Smooth muscle cell (in vitro differentiated cells): ENCODE measurements around the gene CCDC183. TPM values are rescaled to one million over a fixed set of nuclear protein-coding genes. Genes with fewer than 3 reads are reported as not detected.
"Not testable (repeated sequence)": the region's sequence is repeated elsewhere in the genome, so short reads cannot be mapped to it uniquely, and the experiment has no call there.

Experiments
- DNase-seq: peaks from one replicate; lab custom pipeline; 2025; ENCODE audit not compliant: unreplicated experiment; lab: John Stamatoyannopoulos, UW
- H2AFZ ChIP-seq: fragments of 200-600 bp; sonication (generic); 2 replicates; pipeline ENCODE4 v1.6.0; 2016; ENCODE audit warnings: antibody characterized with exemption, low read depth, mild to moderate bottlenecking
- H3F3A ChIP-seq: fragments of 200-600 bp; sonication (generic); 2 replicates; pipeline ENCODE4 v1.6.0; 2017; ENCODE audit warnings: antibody characterized with exemption, low read depth
- H3K27ac ChIP-seq: fragments of 200-600 bp; sonication (generic); 2 replicates; pipeline ENCODE4 v1.5.1; 2016; ENCODE audit warnings: low read depth, mild to moderate bottlenecking
- H3K27me3 ChIP-seq: fragments of 200-600 bp; sonication (generic); 2 replicates; pipeline ENCODE4 v1.6.1; 2016; ENCODE audit warnings: low read depth, mild to moderate bottlenecking
- H3K36me3 ChIP-seq: fragments of 200-600 bp; sonication (generic); 2 replicates; pipeline ENCODE4 v1.5.1; 2016; ENCODE audit warnings: low read depth
- H3K4me1 ChIP-seq: fragments of 200-600 bp; sonication (generic); 2 replicates; pipeline ENCODE4 v1.5.1; 2016; ENCODE audit warnings: low read depth
- H3K4me2 ChIP-seq: fragments of 200-600 bp; sonication (generic); 2 replicates; pipeline ENCODE4 v1.6.0; 2016; ENCODE audit warnings: mild to moderate bottlenecking
- H3K4me3 ChIP-seq: fragments of 200-600 bp; sonication (generic); 2 replicates; pipeline ENCODE4 v1.5.1; 2016; ENCODE audit warnings: mild to moderate bottlenecking
- H3K79me2 ChIP-seq: fragments of 200-600 bp; sonication (generic); 2 replicates; pipeline ENCODE4 v1.6.0; 2016; ENCODE audit warnings: low read depth, mild to moderate bottlenecking
- H3K9ac ChIP-seq: fragments of 200-600 bp; sonication (generic); 2 replicates; pipeline ENCODE4 v1.6.0; 2016; ENCODE audit warnings: low read depth
- H3K9me3 ChIP-seq: fragments of 200-600 bp; sonication (generic); replicated peaks from 2 replicates; pipeline ENCODE4 v1.5.1; 2016; ENCODE audit warnings: low read depth
- H4K20me1 ChIP-seq: fragments of 200-600 bp; sonication (generic); 2 replicates; pipeline ENCODE4 v1.6.0; 2016; ENCODE audit warnings: low read depth
- WGBS: methylation state at CpG from one replicate; pipeline ENCODE4 v1.1.7; 2016; ENCODE audit warnings: low lambda C conversion rate; 5-methylcytosine and 5-hydroxymethylcytosine counted together
- polyA plus RNA-seq: library from polyadenylated mRNA; unstranded; fragments of >200 nt; fragmentation: Nextera tagmentation; extraction: Ambion mirVana; gene quantifications from 2 replicates; pipeline ENCODE4 v1.2.1, GENCODE V29; 2016
- total RNA-seq: library from RNA; depleted of rRNA; stranded (reverse); fragments of >200 nt; gene quantifications from 2 replicates; pipeline ENCODE4 v1.2.3, GENCODE V29; 2014
- TF ChIP-seq, protein P1 (sequence below): fragments of 200-600 bp; sonication (generic); IDR thresholded peaks from 2 replicates; pipeline ENCODE4 v1.5.1; 2017; ENCODE audit warnings: borderline replicate concordance, mild to moderate bottlenecking, antibody characterized with exemption; ENCODE audit not compliant: insufficient read depth, poor library complexity, severe bottlenecking

Gene CCDC183
- total and polyA plus RNA-seq, 2 experiments from 2014 or later, result 2.0 to 3.7 TPM

DNA sequence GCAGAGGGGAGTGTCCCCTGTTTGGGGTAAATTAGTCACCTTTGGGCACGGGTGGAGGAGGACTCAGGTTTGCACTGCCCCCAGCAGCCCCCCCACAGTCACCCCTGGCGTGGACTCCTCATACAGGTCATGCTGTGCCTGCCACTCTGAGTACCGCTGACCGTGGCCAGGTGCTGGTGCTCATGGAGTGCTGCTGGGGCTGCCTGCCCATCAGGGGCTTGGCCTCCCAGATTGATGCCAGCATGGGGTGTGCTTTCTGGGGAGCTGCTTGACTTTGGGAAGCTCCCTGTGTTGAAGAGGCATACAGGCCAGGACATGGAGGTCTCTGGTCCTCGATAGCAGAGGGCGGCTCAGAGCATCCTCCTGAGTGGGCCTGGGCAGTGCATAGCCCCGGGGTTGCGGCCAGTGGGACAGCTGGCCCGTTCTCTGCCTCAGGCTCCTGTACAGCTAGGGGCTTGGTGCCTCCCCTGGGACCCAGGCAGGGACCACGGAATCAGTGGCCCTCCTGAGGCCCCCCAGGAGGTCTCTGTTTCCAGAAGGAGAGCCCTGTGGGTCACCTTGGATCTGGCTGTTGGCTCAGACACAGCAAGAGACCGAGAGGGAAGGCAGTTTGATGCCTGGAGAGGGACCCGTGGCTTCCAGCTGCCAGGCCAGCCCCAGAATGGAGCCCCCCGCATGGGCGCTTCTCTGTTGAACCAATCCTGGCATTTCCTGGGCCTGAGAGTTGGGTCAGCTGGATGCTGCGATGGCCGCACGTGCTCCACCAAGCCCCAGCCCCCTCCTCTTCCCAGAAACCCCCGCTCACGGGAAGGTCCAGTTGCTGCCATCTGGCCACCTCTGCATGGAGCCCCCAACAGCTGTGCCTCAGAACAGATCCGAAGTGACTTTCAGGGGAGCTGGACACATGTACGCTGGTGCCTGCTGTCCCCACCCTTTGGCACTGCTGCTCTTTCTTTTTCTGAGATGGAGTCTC lies 40.1 kb downstream of the CCDC183 start:
- no peaks in the 10 kb centered on the region for H3K79me2 ChIP-seq
- H3F3A ChIP-seq, result peaks cover 12% of the 10 kb centered on the region
- no peak overlapping the region for H3K9ac ChIP-seq
- H2AFZ ChIP-seq, result no peak overlapping the region
- no peaks in the 10 kb centered on the region for H3K27me3 ChIP-seq
- H3K36me3 ChIP-seq, result no peaks in the 10 kb centered on the region
- no peak for DNase-seq
- H3K4me1 ChIP-seq, result peaks cover 12% of the 10 kb centered on the region
- no peak overlapping the region for H3K27ac ChIP-seq
- H4K20me1 ChIP-seq, result peaks cover 18% of the 10 kb centered on the region
- no peak overlapping the region for H3K4me2 ChIP-seq
- WGBS, result 98% methylated on average over 19 of the region's 21 CpGs
- H3K4me3 ChIP-seq, result no peak overlapping the region
- H3K9me3 ChIP-seq, result no peaks in the 10 kb centered on the region
- TF ChIP-seq, protein P1, sequence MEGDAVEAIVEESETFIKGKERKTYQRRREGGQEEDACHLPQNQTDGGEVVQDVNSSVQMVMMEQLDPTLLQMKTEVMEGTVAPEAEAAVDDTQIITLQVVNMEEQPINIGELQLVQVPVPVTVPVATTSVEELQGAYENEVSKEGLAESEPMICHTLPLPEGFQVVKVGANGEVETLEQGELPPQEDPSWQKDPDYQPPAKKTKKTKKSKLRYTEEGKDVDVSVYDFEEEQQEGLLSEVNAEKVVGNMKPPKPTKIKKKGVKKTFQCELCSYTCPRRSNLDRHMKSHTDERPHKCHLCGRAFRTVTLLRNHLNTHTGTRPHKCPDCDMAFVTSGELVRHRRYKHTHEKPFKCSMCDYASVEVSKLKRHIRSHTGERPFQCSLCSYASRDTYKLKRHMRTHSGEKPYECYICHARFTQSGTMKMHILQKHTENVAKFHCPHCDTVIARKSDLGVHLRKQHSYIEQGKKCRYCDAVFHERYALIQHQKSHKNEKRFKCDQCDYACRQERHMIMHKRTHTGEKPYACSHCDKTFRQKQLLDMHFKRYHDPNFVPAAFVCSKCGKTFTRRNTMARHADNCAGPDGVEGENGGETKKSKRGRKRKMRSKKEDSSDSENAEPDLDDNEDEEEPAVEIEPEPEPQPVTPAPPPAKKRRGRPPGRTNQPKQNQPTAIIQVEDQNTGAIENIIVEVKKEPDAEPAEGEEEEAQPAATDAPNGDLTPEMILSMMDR, result no peak

- Histone ChIP-seq H4K20me1 (peaks cover 26% of the 10 kb centered on the region), H3K79me2 (no peaks in the 10 kb centered on the region), H3K4me3 (no peak overlapping the region), H3K27ac (no peak overlapping the region), H3K36me3 (no peaks in the 10 kb centered on the region), H3F3A (peaks cover 12% of the 10 kb centered on the region), H3K27me3 (no peaks in the 10 kb centered on the region), H2AFZ (no peak overlapping the region), H3K9ac (no peak overlapping the region), H3K4me2 (no peak overlapping the region), H3K9me3 (no peaks in the 10 kb centered on the region), H3K4me1 (peaks cover 17% of the 10 kb centered on the region)
- DNase-seq, result no peak
- TF ChIP-seq, protein P1, result no peak
- 92% methylated on average over 21 of the region's 27 CpGs for WGBS
Measured at GRCh38 chr9:136837146-136837855, 41.2 kb downstream of the CCDC183 start.

DNA sequence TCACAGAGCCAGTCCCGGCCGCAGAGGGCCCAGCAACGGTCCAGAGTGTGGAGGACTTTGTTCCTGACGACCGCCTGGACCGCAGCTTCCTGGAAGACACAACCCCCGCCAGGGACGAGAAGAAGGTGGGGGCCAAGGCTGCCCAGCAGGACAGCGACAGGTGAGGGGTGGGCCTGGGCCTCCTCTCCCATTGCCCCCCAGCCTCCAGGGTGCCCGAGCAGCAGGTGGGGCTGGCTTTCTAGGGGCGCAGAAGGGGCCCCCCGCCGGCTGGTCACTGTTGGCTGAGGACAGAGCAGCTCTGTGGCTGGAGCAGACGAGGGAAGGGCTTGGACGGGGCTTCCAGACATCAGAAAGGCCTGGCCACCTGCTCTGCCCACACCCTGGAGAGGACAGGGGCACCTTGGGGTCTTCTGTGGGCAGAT lies 41.7 kb downstream of the CCDC183 start:
- H3K79me2 ChIP-seq, DNase-seq, H3K9me3 ChIP-seq, H3K4me3 ChIP-seq, H2AFZ ChIP-seq, H3K27me3 ChIP-seq, H3K4me2 ChIP-seq, H3K27ac ChIP-seq, H3K36me3 ChIP-seq, H3K9ac ChIP-seq: not testable (repeated sequence)
- WGBS, result 94% methylated on average over 15 of the region's 15 CpGs
- Histone ChIP-seq H3F3A (peaks cover 12% of the 10 kb centered on the region), H4K20me1 (peaks cover 26% of the 10 kb centered on the region), H3K4me1 (peaks cover 21% of the 10 kb centered on the region)
